ENCODE data around the gene NSDHL. TPM values are rescaled to one million over a fixed set of nuclear protein-coding genes. Genes with fewer than 3 reads are reported as not detected.

NSDHL gene
- total RNA-seq, 1 experiment from 2014 or later, result 55.1 TPM

GRCh38 chrX:152900937-152901445, 70.1 kb downstream of the NSDHL start:
- H3K9me3 ChIP-seq (ENCODE audit: insufficient read depth, low read depth), result no peaks in the 10 kb centered on the region
- H3K4me1 ChIP-seq (replicated peaks; ENCODE audit: insufficient read depth), result peaks cover 46% of the 10 kb centered on the region
- ChIA-PET POLR2A (ENCODE audit: unreplicated experiment) (interaction anchor here (0.5 to 0.7 kb wide), 2 partner anchors 41 to 68 kb away, joined by 3 to 4 read pairs; no protein-coding TSS in a partner anchor), CTCF (interaction anchor here (0.6 to 1.7 kb wide), 2 partner anchors 25 to 735 kb away, joined by 3 to 4 read pairs; no protein-coding TSS in a partner anchor)
- BruUV-seq (replicated peaks), result no TSS peak
- no peak for DNase-seq
- no peak overlapping the region for H2AFZ ChIP-seq
- no peak overlapping the region for H3K4me3 ChIP-seq
- no peaks in the 10 kb centered on the region for H3K36me3 ChIP-seq (ENCODE audit: low read depth)
- peaks cover 11% of the 10 kb centered on the region; the same call in 1 of the 2 replicates for H3K79me2 ChIP-seq (ENCODE audit: low read depth)
- TF ChIP-seq, protein P1, sequence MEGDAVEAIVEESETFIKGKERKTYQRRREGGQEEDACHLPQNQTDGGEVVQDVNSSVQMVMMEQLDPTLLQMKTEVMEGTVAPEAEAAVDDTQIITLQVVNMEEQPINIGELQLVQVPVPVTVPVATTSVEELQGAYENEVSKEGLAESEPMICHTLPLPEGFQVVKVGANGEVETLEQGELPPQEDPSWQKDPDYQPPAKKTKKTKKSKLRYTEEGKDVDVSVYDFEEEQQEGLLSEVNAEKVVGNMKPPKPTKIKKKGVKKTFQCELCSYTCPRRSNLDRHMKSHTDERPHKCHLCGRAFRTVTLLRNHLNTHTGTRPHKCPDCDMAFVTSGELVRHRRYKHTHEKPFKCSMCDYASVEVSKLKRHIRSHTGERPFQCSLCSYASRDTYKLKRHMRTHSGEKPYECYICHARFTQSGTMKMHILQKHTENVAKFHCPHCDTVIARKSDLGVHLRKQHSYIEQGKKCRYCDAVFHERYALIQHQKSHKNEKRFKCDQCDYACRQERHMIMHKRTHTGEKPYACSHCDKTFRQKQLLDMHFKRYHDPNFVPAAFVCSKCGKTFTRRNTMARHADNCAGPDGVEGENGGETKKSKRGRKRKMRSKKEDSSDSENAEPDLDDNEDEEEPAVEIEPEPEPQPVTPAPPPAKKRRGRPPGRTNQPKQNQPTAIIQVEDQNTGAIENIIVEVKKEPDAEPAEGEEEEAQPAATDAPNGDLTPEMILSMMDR (conservative IDR thresholded peaks at IDR 0.05), result no peak
- no peak for TF ChIP-seq EZH2 (IDR thresholded peaks at IDR 0.05; ENCODE audit: low read depth)
- H3K9me2 ChIP-seq (ENCODE audit: insufficient read depth), result no peaks in the 10 kb centered on the region
- H3K4me2 ChIP-seq, result 0 out of 2 replicates have a peak overlapping the region, but pooled peaks have one; percentile 10
- intact Hi-C loops (cut with micrococcal nuclease; ENCODE audit: unreplicated experiment), result no loop called here
- H4K20me1 ChIP-seq (ENCODE audit: insufficient read depth), result no peaks in the 10 kb centered on the region
- peaks cover 23% of the 10 kb centered on the region for H3F3A ChIP-seq (ENCODE audit: insufficient read depth, low read depth)
- H3K27me3 ChIP-seq (ENCODE audit: insufficient read depth, low read depth), result no peaks in the 10 kb centered on the region
- H3K27ac ChIP-seq, result no peak overlapping the region

DNA sequence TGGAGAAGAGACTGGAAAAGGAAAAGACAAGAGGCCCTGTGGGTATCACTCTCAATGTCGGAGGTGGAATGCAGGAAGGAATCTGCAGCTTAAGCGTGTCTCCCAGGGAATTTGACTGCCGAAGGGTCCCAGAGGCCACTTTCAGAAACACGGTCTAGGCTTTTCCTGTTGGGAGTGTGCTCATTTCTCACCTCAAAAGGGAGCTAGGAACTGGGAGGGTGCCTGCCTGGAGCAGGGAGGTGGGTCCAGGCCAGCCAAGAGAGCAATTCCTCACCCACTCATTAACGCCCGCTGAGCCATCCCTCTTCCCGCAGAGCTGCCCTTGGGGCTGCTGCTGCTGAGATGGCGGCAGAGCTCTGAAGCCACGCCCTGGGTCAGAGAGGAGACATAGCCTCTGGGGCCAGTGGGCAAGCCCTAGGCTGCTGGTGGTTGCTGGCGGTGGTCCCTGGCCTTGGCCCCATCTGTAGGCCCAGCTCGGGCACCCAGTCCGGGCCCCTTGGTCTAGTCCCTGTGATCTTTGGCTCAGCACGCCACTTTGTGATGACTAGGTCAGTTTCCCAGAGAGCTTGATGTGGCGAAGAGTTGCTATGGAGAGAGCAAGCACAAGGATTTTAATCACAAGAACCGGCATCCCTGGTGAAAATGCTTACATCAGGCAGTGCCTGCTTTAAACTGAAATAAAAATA, 71.1 kb downstream of the NSDHL start:
- intact Hi-C loops (cut with micrococcal nuclease; ENCODE audit: unreplicated experiment), result no loop called here
- H2AFZ ChIP-seq, result no peak overlapping the region
- ChIA-PET CTCF (interaction anchor here (0.5 to 1.7 kb wide), 2 partner anchors 24 to 84 kb away, joined by 4 to 8 read pairs; no protein-coding TSS in a partner anchor), POLR2A (ENCODE audit: unreplicated experiment) (interaction anchor here (0.6 kb wide), 2 partner anchors 285 to 1149 kb away, joined by 3 to 4 read pairs; no protein-coding TSS in a partner anchor)
- no TSS peak for BruUV-seq (replicated peaks)
- H3K9me3 ChIP-seq (ENCODE audit: insufficient read depth, low read depth), result no peaks in the 10 kb centered on the region
- H3F3A ChIP-seq (ENCODE audit: insufficient read depth, low read depth), result peaks cover 13% of the 10 kb centered on the region; the same call in 1 of the 2 replicates
- no peaks in the 10 kb centered on the region for H3K36me3 ChIP-seq (ENCODE audit: low read depth)
- H3K4me3 ChIP-seq, result no peak overlapping the region
- no peaks in the 10 kb centered on the region for H3K9me2 ChIP-seq (ENCODE audit: insufficient read depth)
- TF ChIP-seq, protein P1 (conservative IDR thresholded peaks at IDR 0.05), result no peak
- TF ChIP-seq EZH2 (IDR thresholded peaks at IDR 0.05; ENCODE audit: low read depth), result no peak
- H4K20me1 ChIP-seq (ENCODE audit: insufficient read depth), result no peaks in the 10 kb centered on the region
- peaks cover 11% of the 10 kb centered on the region; the same call in 1 of the 2 replicates for H3K79me2 ChIP-seq (ENCODE audit: low read depth)
- peak in 1 of 2 experiments; percentile 29 for DNase-seq
- H3K27ac ChIP-seq, result no peak overlapping the region
- H3K4me1 ChIP-seq (replicated peaks; ENCODE audit: insufficient read depth), result peaks cover 36% of the 10 kb centered on the region
- no peak overlapping the region for H3K4me2 ChIP-seq
- H3K27me3 ChIP-seq (ENCODE audit: insufficient read depth, low read depth), result no peaks in the 10 kb centered on the region

- Histone ChIP-seq H3F3A (ENCODE audit: insufficient read depth, low read depth) (peaks cover 9% of the 10 kb centered on the region; the same call in 1 of the 2 replicates), H3K79me2 (ENCODE audit: low read depth) (peaks cover 11% of the 10 kb centered on the region; the same call in 1 of the 2 replicates), H3K4me3 (no peak overlapping the region), H3K27ac (no peak overlapping the region), H3K9me3 (ENCODE audit: insufficient read depth, low read depth) (no peaks in the 10 kb centered on the region), H3K4me2 (no peak overlapping the region), H3K4me1 (replicated peaks; ENCODE audit: insufficient read depth) (peaks cover 31% of the 10 kb centered on the region), H3K27me3 (ENCODE audit: insufficient read depth, low read depth) (no peaks in the 10 kb centered on the region), H4K20me1 (ENCODE audit: insufficient read depth) (no peaks in the 10 kb centered on the region), H2AFZ (no peak overlapping the region), H3K9me2 (ENCODE audit: insufficient read depth) (no peaks in the 10 kb centered on the region), H3K36me3 (ENCODE audit: low read depth) (no peaks in the 10 kb centered on the region)
- no TSS peak for BruUV-seq (replicated peaks)
- no peak for DNase-seq
- TF ChIP-seq EZH2 (IDR thresholded peaks at IDR 0.05; ENCODE audit: low read depth), result no peak
- TF ChIP-seq, protein P1 (conservative IDR thresholded peaks at IDR 0.05), result no peak
- ChIA-PET CTCF (interaction anchor here (0.5 to 1.7 kb wide), 2 partner anchors 24 to 84 kb away, joined by 4 to 8 read pairs; no protein-coding TSS in a partner anchor), POLR2A (ENCODE audit: unreplicated experiment) (interaction anchor here (0.6 kb wide), 1 partner anchor 1149 kb away, joined by 4 read pairs; no protein-coding TSS in a partner anchor)
- intact Hi-C loops (cut with micrococcal nuclease; ENCODE audit: unreplicated experiment), result no loop called here
Observed at GRCh38 chrX:152902502-152902820, 71.6 kb downstream of the NSDHL start.
